ENCODE data around the gene RNU6-9. TPM values are rescaled to one million over a fixed set of nuclear protein-coding genes. Genes with fewer than 3 reads are reported as not detected.

The RNU6-9 gene
- total RNA-seq, 1 donor from 2014 or later: not detected

DNA sequence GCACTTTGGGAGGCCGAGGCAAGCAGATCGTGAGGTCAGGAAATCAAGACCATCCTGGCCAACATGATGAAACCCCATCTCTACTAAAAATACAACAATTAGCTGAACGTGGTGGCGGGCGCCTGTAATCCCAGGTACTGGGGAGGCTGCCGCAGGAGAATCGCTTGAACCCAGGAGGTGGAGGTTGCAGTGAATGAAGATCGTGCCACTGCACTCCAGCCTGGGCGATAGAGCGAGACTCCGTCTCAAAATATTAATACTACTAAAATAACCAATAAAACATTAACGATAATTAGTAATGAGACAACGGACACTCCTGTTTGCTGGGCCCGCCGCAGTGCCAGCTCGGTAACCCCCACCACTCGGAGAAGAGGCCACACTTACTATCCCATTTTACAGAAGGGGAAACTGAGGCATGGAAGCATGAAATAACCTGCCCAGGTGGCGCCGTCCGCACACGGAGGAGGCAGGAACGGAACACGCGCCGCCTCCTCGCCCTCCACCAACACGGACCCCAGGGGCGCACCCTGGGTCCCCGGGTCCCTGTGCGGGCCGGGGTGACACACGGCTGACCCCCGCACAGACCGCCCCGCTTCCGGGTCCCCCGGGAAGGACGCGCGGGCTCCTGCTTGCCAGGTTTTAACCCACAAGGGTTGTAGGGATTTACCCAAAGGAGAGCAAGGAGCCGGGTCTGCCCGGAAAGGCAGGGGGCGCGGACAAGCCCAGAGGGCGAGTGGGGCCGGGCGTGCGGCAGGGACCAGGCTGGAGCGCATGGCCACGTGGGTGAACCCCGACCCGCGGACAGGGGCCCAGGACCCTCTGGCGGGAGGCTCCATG, 18.1 kb downstream of the RNU6-9 start:
- DNase-seq (ENCODE audit: extremely low spot score, unreplicated experiment): no peak
- no peak for TF ChIP-seq CTCF (conservative IDR thresholded peaks at IDR 0.05)
- H3K27ac Mint-ChIP-seq: peak overlapping the region; percentile 62
- H3K36me3 Mint-ChIP-seq: no peaks in the 10 kb centered on the region
- peaks cover 5% of the 10 kb centered on the region for H3K27me3 Mint-ChIP-seq
- H3K4me1 Mint-ChIP-seq (ENCODE audit: unreplicated experiment): peaks cover 9% of the 10 kb centered on the region
- H3K4me3 Mint-ChIP-seq: peak overlapping the region; percentile 77
- H3K9me3 Mint-ChIP-seq: no peaks in the 10 kb centered on the region

DNA sequence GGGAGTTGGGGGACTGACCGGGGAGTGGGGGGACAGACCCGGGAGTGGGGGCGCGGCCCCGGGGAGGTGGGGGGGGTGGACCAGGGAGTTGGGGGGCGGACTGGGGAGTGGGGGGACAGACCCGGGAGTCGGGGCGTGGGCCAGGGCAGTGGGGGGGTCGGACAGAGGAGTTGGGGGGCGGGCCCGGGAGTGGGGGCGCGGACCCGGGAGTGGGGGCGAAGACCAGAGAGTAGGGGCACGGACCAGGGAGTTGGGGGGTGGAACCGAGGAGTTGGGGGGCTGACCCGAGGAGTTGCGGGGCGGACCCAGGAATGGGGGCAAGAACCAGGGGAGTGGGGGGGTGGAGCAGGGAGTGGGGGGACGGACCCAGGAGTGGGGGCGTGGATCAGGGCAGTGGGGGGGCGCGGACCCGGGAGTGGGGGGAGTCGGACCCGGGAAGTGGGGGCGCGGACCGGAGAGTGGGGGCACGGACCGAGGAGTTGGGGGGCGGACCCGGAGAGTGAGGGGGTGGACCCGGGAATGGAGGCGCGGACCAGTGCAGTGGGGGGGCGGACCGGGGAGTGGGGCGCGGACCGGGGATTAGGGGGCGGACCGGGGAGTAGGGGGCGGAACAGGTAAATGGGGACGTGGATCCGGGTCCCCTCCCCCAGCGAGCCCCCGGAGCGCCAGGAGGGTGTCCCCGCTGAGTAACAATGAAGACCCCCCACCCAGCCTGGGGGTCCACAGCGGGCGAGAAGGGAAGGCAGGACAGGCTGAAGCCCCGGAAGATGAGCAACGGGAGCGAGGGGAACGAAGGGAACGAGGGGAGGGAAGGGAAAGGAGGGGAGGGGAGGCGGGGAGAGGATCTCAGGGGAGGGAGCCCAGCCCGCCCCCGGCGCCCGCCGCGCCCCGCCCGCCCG, 19.1 kb downstream of the RNU6-9 start:
- H3K36me3 Mint-ChIP-seq: no peaks in the 10 kb centered on the region
- peak overlapping the region; percentile 81 for H3K4me3 Mint-ChIP-seq
- H3K4me1 Mint-ChIP-seq (ENCODE audit: unreplicated experiment): peaks cover 9% of the 10 kb centered on the region
- H3K27ac Mint-ChIP-seq: no peak overlapping the region
- TF ChIP-seq CTCF (conservative IDR thresholded peaks at IDR 0.05): no peak
- no peak for DNase-seq (ENCODE audit: extremely low spot score, unreplicated experiment)
- H3K27me3 Mint-ChIP-seq: peaks cover 5% of the 10 kb centered on the region
- H3K9me3 Mint-ChIP-seq: no peaks in the 10 kb centered on the region

DNA sequence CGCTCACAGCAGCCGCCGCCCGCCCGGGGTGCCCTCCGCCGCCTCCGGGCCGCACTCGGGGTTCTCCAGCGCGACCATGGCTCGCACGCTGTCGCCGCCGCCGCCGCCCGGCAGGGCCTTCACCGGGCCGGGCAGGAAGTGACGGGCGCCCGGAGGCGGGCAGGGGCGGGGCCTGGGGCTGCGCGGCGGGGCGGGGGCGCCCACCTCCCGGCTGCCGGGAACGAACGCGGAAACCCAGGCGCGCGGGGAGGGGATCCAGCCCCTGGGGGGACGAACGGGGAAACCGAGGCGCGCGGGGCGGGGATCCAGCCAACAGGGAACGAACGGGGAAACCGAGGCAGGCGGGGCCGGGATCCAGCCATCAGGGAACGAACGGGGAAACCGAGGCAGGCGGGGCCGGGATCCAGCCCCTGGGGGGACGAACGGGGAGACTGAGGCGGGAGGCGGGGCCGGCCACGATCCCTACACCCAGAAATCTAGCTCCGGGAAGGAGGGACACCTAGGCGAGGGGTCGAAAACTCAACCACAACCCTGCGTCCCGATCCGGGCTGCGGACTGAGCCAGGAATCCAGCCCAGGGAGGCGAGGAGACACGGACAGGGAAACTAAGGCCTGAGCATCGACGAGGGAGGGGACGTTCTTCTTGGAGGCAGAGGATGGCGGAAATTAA, 19.9 kb downstream of the RNU6-9 start, which contains the start of gene R3HDM4:
TSS of gene R3HDM4 (minus strand) at position 140 of the 669 bp plus-strand sequence. CDS start at position 78, 62 bp downstream.
- H3K4me3 Mint-ChIP-seq: peak within 1 kb of the TSS; percentile 85
- peak within 1 kb of the TSS; percentile 68 for H3K27ac Mint-ChIP-seq
- H3K27me3 Mint-ChIP-seq: peaks cover 8% of the 10 kb centered on the region
- H3K4me1 Mint-ChIP-seq (ENCODE audit: unreplicated experiment): peaks cover 9% of the 10 kb centered on the region
- no peaks in the 10 kb centered on the region for H3K9me3 Mint-ChIP-seq
- DNase-seq (ENCODE audit: extremely low spot score, unreplicated experiment): no peak
- TF ChIP-seq CTCF (conservative IDR thresholded peaks at IDR 0.05): no peak
- H3K36me3 Mint-ChIP-seq: no peaks in the 10 kb centered on the region

GRCh38 chr19:916645-917322, 23.5 kb downstream of the RNU6-9 start:
- no peaks in the 10 kb centered on the region for H3K9me3 Mint-ChIP-seq
- H3K36me3 Mint-ChIP-seq: no peaks in the 10 kb centered on the region
- TF ChIP-seq CTCF (conservative IDR thresholded peaks at IDR 0.05): no peak
- H3K4me3 Mint-ChIP-seq: no peak overlapping the region
- peak; percentile 70 for DNase-seq (ENCODE audit: extremely low spot score, unreplicated experiment)
- H3K4me1 Mint-ChIP-seq (ENCODE audit: unreplicated experiment): peaks cover 1% of the 10 kb centered on the region
- no peak overlapping the region for H3K27ac Mint-ChIP-seq
- peaks cover 28% of the 10 kb centered on the region for H3K27me3 Mint-ChIP-seq

Measured in type B pancreatic cell (in vitro differentiated cells).